Coronary artery (tissue), 2 donors: ENCODE data around the gene SNAPC3.

Source experiments
- DNase-seq: peaks from one replicate; pipeline ENCODE4 v3.0.0-alpha.2; 2017; ENCODE audit warnings: low spot score
- H3K27ac ChIP-seq, 2 donors: fragments of 200-600 bp; sonication (generic); one replicate each; pipeline ENCODE4 v1.5.1; 2016 to 2019
- H3K4me3 ChIP-seq: fragments of 200-600 bp; sonication (generic); 2 replicates; pipeline ENCODE4 v1.5.1; 2016; ENCODE audit warnings: mild to moderate bottlenecking, moderate library complexity
- TF ChIP-seq, protein P1 (sequence below): fragments of 200-600 bp; sonication (generic); IDR thresholded peaks from one replicate; pipeline ENCODE4 v1.5.1; 2019; ENCODE audit warnings: antibody characterized with exemption

The SNAPC3 gene

GRCh38 chr9:15469406-15469805, 46.7 kb downstream of the SNAPC3 start:
- TF ChIP-seq, protein P1, sequence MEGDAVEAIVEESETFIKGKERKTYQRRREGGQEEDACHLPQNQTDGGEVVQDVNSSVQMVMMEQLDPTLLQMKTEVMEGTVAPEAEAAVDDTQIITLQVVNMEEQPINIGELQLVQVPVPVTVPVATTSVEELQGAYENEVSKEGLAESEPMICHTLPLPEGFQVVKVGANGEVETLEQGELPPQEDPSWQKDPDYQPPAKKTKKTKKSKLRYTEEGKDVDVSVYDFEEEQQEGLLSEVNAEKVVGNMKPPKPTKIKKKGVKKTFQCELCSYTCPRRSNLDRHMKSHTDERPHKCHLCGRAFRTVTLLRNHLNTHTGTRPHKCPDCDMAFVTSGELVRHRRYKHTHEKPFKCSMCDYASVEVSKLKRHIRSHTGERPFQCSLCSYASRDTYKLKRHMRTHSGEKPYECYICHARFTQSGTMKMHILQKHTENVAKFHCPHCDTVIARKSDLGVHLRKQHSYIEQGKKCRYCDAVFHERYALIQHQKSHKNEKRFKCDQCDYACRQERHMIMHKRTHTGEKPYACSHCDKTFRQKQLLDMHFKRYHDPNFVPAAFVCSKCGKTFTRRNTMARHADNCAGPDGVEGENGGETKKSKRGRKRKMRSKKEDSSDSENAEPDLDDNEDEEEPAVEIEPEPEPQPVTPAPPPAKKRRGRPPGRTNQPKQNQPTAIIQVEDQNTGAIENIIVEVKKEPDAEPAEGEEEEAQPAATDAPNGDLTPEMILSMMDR = no peak
- Histone ChIP-seq H3K27ac (no peak overlapping the region), H3K4me3 (no peak overlapping the region)
- no peak for DNase-seq

DNA sequence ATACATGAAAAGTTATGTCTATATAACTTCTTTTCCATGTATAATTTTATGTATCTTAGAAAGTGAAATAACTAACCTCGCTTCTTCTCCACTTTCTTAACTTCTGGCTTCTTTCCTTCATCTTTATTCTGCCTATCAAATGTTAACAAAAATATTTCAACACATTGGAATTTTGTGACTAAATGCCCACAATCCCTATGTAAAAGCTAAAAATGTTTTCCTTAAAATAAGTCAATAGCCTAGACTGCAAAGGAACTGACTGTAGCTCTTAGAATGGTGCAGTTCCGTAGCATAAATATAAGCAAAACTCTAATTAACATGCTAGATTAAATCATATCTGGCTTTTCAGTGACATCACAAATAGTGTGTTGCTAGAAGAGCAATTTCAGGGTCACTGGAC, 47.2 kb downstream of the SNAPC3 start:
- no peak for DNase-seq
- TF ChIP-seq, protein P1 = no peak
- H3K4me3 ChIP-seq = no peak overlapping the region
- no peak overlapping the region for H3K27ac ChIP-seq

DNA sequence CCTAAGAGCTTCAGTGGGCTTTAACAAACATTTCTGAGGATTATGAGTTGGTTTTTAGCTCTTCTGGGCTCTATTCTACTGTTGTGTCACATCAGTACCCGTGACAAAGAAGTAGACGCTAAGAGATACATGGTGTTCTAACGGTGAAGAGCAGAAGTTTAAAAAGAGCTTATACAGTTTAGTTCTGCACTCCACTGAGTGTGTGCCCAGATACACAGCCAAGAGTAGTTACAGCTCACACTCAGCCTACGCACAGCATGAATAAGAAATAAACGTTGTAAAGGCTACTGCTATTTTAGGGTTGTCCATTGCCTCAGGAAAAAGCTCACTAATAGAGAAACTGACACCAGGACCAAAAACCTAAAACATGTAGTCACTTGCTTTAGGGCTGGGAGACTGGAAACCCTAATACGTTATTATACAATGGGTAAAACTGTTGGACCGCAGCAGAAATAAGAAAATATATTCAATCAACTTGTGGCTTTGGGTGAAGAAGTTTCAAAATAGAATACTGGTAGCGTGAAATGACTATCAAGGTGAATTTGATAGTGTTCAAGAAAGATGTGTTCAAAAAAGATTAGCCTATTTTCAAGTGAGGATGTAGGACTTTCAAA, 53.4 kb downstream of the SNAPC3 start:
- no peak overlapping the region for H3K4me3 ChIP-seq
- no peak for DNase-seq
- TF ChIP-seq, protein P1 = no peak
- no peak overlapping the region for H3K27ac ChIP-seq

DNA sequence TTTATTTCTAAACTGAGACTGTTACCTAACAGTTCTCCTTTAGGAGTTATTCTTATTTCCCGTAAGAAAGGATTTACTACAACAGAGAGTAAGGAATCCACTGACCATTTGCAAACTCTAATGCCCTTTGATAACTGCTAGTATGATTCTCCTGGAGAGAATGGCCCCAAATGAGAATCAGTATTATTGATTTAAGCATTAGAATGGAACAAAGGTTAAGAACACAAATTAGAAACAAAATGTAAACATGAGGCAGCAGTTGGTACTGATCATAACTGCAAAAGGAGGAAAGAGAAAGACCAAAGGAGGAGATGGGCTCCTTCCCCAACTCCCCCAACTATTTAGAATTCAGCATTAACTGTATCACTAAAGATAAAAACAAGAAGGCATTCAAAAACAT, 57.4 kb downstream of the SNAPC3 start:
- DNase-seq = no peak
- TF ChIP-seq, protein P1 = no peak
- no peak overlapping the region for H3K4me3 ChIP-seq
- H3K27ac ChIP-seq = no peak overlapping the region

DNA sequence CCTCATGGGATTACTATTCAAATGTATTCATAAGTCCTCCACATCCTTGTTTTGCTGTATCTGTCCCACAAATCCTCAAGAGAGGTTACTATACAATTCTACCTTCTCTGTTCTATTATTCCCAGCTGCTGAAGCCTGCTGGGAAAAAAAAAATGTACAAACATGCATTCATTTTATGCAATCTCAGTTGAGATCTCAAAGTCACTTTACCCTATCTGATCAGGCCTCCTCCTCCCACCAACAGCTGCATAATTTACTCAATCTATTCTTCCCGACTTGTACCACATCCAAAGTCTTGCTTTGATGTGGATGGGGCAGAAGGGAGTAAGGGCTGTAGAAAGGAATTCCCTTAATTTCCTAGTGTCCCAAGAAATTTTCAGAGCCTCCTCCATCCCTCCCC, 59.5 kb downstream of the SNAPC3 start:
- H3K27ac ChIP-seq = no peak overlapping the region
- no peak for DNase-seq
- TF ChIP-seq, protein P1 = no peak
- no peak overlapping the region for H3K4me3 ChIP-seq

DNA sequence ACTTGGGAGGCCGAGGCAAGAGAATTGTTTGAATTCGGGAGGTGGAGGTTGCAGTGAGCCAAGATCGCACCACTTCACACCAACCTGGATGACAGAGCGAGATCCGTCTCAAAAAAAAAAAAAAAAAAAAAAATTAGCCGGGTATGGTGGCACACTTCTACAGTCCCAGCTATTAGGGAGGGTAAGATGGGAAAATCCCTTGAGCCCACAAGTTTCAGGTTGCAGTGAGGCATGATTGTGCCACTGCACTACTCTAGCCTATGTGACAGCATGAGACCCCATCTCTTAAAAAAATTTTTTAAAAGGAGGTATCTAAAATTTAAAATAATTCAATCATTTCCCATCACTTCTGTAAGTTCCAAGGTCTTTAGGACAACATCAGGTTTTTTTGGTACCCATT, 62.1 kb downstream of the SNAPC3 start:
- Histone ChIP-seq H3K27ac (no peak overlapping the region), H3K4me3 (no peak overlapping the region)
- no peak for DNase-seq
- TF ChIP-seq, protein P1 = no peak

- Histone ChIP-seq H3K4me3 (no peak overlapping the region), H3K27ac (no peak overlapping the region)
- TF ChIP-seq, protein P1 = peak; percentile 25
- DNase-seq = no peak
Measured at GRCh38 chr9:15485836-15486666, 63.4 kb downstream of the SNAPC3 start.
